ENCODE measurements around the gene ONECUT3.

DNA sequence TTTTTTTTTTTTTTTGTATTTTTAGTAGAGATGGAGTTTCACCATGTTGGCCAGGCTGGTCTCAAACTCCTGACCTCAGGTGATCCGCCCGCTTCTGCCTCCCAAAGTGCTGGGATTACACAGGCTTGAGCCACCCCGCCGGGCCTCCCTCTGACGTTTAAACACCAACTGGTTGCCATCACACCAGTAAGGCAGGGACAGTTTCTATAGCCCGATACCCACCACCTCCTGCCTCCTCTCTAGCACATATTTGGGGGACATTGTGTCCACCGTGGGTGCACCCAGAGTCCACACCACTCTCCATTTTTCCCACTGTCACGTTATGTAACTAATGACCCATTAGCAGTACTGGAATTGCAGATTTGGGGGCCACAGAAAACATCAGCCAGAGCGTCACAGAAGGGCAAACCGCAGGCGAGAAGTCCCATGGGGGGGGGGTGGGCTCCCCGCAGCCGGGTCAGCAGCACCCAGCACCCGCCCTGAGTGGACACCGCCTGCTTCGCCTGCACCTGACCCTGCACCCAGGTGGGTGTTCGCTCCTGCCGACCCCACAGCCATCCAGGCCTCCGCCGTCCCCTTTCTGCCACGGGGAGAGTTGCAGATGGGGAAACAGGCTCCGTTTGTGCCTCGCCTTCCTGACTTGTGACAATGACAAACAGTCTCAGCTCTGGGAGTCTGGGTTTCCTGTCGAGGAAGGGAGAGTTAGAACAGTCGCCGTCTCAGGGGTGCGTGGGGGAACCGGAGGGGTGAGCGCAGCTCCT is 3.6 kb downstream of the ONECUT3 start:
- TF ChIP-seq, protein P1, sequence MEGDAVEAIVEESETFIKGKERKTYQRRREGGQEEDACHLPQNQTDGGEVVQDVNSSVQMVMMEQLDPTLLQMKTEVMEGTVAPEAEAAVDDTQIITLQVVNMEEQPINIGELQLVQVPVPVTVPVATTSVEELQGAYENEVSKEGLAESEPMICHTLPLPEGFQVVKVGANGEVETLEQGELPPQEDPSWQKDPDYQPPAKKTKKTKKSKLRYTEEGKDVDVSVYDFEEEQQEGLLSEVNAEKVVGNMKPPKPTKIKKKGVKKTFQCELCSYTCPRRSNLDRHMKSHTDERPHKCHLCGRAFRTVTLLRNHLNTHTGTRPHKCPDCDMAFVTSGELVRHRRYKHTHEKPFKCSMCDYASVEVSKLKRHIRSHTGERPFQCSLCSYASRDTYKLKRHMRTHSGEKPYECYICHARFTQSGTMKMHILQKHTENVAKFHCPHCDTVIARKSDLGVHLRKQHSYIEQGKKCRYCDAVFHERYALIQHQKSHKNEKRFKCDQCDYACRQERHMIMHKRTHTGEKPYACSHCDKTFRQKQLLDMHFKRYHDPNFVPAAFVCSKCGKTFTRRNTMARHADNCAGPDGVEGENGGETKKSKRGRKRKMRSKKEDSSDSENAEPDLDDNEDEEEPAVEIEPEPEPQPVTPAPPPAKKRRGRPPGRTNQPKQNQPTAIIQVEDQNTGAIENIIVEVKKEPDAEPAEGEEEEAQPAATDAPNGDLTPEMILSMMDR (IDR thresholded peaks at IDR 0.05; ENCODE audit: insufficient read depth, low read length), result no peak
- TF ChIP-seq POLR2AphosphoS5 (IDR thresholded peaks at IDR 0.05; ENCODE audit: low read depth), result no peak
- TF ChIP-seq, protein P2, sequence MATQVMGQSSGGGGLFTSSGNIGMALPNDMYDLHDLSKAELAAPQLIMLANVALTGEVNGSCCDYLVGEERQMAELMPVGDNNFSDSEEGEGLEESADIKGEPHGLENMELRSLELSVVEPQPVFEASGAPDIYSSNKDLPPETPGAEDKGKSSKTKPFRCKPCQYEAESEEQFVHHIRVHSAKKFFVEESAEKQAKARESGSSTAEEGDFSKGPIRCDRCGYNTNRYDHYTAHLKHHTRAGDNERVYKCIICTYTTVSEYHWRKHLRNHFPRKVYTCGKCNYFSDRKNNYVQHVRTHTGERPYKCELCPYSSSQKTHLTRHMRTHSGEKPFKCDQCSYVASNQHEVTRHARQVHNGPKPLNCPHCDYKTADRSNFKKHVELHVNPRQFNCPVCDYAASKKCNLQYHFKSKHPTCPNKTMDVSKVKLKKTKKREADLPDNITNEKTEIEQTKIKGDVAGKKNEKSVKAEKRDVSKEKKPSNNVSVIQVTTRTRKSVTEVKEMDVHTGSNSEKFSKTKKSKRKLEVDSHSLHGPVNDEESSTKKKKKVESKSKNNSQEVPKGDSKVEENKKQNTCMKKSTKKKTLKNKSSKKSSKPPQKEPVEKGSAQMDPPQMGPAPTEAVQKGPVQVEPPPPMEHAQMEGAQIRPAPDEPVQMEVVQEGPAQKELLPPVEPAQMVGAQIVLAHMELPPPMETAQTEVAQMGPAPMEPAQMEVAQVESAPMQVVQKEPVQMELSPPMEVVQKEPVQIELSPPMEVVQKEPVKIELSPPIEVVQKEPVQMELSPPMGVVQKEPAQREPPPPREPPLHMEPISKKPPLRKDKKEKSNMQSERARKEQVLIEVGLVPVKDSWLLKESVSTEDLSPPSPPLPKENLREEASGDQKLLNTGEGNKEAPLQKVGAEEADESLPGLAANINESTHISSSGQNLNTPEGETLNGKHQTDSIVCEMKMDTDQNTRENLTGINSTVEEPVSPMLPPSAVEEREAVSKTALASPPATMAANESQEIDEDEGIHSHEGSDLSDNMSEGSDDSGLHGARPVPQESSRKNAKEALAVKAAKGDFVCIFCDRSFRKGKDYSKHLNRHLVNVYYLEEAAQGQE (IDR thresholded peaks at IDR 0.05; ENCODE audit: insufficient replicate concordance, low read depth), result no peak
- TF ChIP-seq GABPA (IDR thresholded peaks at IDR 0.05; ENCODE audit: low read depth), result no peak
